ENCODE results near the gene RSPO1.

The RSPO1 gene

GRCh38 chr1:37574834-37575480 is 59.7 kb downstream of the RSPO1 start:
- no peak overlapping the region for H3K27ac ChIP-seq (ENCODE audit: low read length)
- no peaks in the 10 kb centered on the region for H3K9me3 ChIP-seq (replicated peaks; ENCODE audit: insufficient read depth, low read length)
- no peak overlapping the region for H3K9ac ChIP-seq (ENCODE audit: low read length)
- no peak overlapping the region for H3K4me2 ChIP-seq (ENCODE audit: low read depth, low read length)
- H3K27me3 ChIP-seq (replicated peaks; ENCODE audit: insufficient read depth, low read length) = no peaks in the 10 kb centered on the region
- no peak overlapping the region for H3K4me3 ChIP-seq (ENCODE audit: low read length)
- peaks cover 7% of the 10 kb centered on the region for H3K79me2 ChIP-seq (ENCODE audit: low read length)
- H3K36me3 ChIP-seq (replicated peaks; ENCODE audit: insufficient read depth, low read length) = peaks cover 12% of the 10 kb centered on the region; the same call in 1 of the 2 replicates
- H4K20me1 ChIP-seq (ENCODE audit: insufficient read depth, low read length) = no peaks in the 10 kb centered on the region
- peaks cover 33% of the 10 kb centered on the region for H3K4me1 ChIP-seq (ENCODE audit: low read length)
- no peak for TF ChIP-seq EZH2phosphoT487 (IDR thresholded peaks at IDR 0.05; ENCODE audit: low read length)
- TF ChIP-seq CTCF (IDR thresholded peaks at IDR 0.05; ENCODE audit: low read length) = no peak
- TF ChIP-seq EZH2 (optimal IDR thresholded peaks at IDR 0.05; ENCODE audit: low read depth, low read length) = no peak
- H2AFZ ChIP-seq (ENCODE audit: low read length) = no peak overlapping the region
- no peak for DNase-seq
- H3K9me2 ChIP-seq (replicated peaks; ENCODE audit: insufficient read depth, low read length) = no peaks in the 10 kb centered on the region
- peaks cover 30% of the 10 kb centered on the region for H3F3A ChIP-seq (ENCODE audit: insufficient read depth, low read length)

- Histone ChIP-seq H3K27ac (ENCODE audit: low read length) (peak overlapping the region; percentile 64; the same call in 1 of the 2 replicates), H3K36me3 (replicated peaks; ENCODE audit: insufficient read depth, low read length) (peaks cover 33% of the 10 kb centered on the region; the same call in 1 of the 2 replicates), H3K9ac (ENCODE audit: low read length) (peak overlapping the region; percentile 9; the same call in 1 of the 2 replicates), H3K79me2 (ENCODE audit: low read length) (0 out of 2 replicates have a peak, but pooled peaks cover 5% of the 10 kb centered on the region), H3K4me3 (ENCODE audit: low read length) (peak overlapping the region; percentile 30; the same call in 1 of the 2 replicates), H4K20me1 (ENCODE audit: insufficient read depth, low read length) (no peaks in the 10 kb centered on the region), H3K27me3 (replicated peaks; ENCODE audit: insufficient read depth, low read length) (no peaks in the 10 kb centered on the region), H3K9me2 (replicated peaks; ENCODE audit: insufficient read depth, low read length) (no peaks in the 10 kb centered on the region), H3K4me2 (ENCODE audit: low read depth, low read length) (peak overlapping the region; percentile 62), H3F3A (ENCODE audit: insufficient read depth, low read length) (peaks cover 30% of the 10 kb centered on the region), H3K9me3 (replicated peaks; ENCODE audit: insufficient read depth, low read length) (no peaks in the 10 kb centered on the region), H2AFZ (ENCODE audit: low read length) (no peak overlapping the region), H3K4me1 (ENCODE audit: low read length) (peaks cover 36% of the 10 kb centered on the region)
- TF ChIP-seq EZH2phosphoT487 (IDR thresholded peaks at IDR 0.05; ENCODE audit: low read length) = no peak
- TF ChIP-seq CTCF (IDR thresholded peaks at IDR 0.05; ENCODE audit: low read length) = no peak
- no peak for TF ChIP-seq EZH2 (optimal IDR thresholded peaks at IDR 0.05; ENCODE audit: low read depth, low read length)
- peak; percentile 70 for DNase-seq
These were observed 64.0 kb downstream of the RSPO1 start for GRCh38 chr1:37570528-37571334.

GRCh38 chr1:37567023-37567422 is 67.7 kb downstream of the RSPO1 start:
- peaks cover 23% of the 10 kb centered on the region; the same call in 1 of the 2 replicates for H3K36me3 ChIP-seq (replicated peaks; ENCODE audit: insufficient read depth, low read length)

More at GRCh38 chr1:37567023-37567422, 67.7 kb downstream of the RSPO1 start:
- Histone ChIP-seq H3F3A (ENCODE audit: insufficient read depth, low read length) (peaks cover 20% of the 10 kb centered on the region), H3K79me2 (ENCODE audit: low read length) (no peaks in the 10 kb centered on the region), H3K9me3 (replicated peaks; ENCODE audit: insufficient read depth, low read length) (no peaks in the 10 kb centered on the region), H3K4me2 (ENCODE audit: low read depth, low read length) (no peak overlapping the region), H3K9ac (ENCODE audit: low read length) (no peak overlapping the region), H3K27me3 (replicated peaks; ENCODE audit: insufficient read depth, low read length) (no peaks in the 10 kb centered on the region), H3K4me1 (ENCODE audit: low read length) (peaks cover 20% of the 10 kb centered on the region), H3K4me3 (ENCODE audit: low read length) (no peak overlapping the region), H3K27ac (ENCODE audit: low read length) (no peak overlapping the region), H3K9me2 (replicated peaks; ENCODE audit: insufficient read depth, low read length) (no peaks in the 10 kb centered on the region), H4K20me1 (ENCODE audit: insufficient read depth, low read length) (no peaks in the 10 kb centered on the region), H2AFZ (ENCODE audit: low read length) (no peak overlapping the region)
- no peak for DNase-seq
- TF ChIP-seq CTCF (IDR thresholded peaks at IDR 0.05; ENCODE audit: low read length) (no peak), EZH2phosphoT487 (IDR thresholded peaks at IDR 0.05; ENCODE audit: low read length) (no peak), EZH2 (optimal IDR thresholded peaks at IDR 0.05; ENCODE audit: low read depth, low read length) (no peak)

All from MM.1S (cell line).